HepG2 (cell line): Measurements from ENCODE around the gene OR1F1. TPM values are rescaled to one million over a fixed set of nuclear protein-coding genes. Genes with fewer than 3 reads are reported as not detected.

Experiments
- ATF7-NPFF ChIP-seq: sonication (generic); formaldehyde crosslinking; IDR thresholded peaks from 2 replicates; pipeline ENCODE4 v1.8.1; 2023; ENCODE audit warnings: mild to moderate bottlenecking, low read depth, missing genetic modification reagents, moderate library complexity
- CBX1 ChIP-seq: IDR thresholded peaks from one replicate; pipeline ENCODE4 v1.6.1; 2016; ENCODE audit warnings: antibody characterized with exemption, low read depth
- CHD4 ChIP-seq: fragments of 200-600 bp; sonication (generic); IDR thresholded peaks from 2 replicates; pipeline ENCODE4 v1.7.0; 2017; ENCODE audit warnings: mild to moderate bottlenecking, low read length, borderline replicate concordance
- CREB1 ChIP-seq, 2 experiments: fragments of 450-650 bp in 1 of 2; IDR thresholded peaks; 2 replicates each; pipeline ENCODE4 v1.6.1; 2016 to 2017; ENCODE audit warnings: control low read depth in 1 of 2, mild to moderate bottlenecking in 1 of 2, missing compliant biosample characterization in 1 of 2, missing genetic modification characterization in 1 of 2
- ELK4 ChIP-seq: sonication (generic); formaldehyde crosslinking; IDR thresholded peaks from 2 replicates; pipeline ENCODE4 v1.9.0; 2021; ENCODE audit warnings: missing genetic modification reagents, borderline replicate concordance
- NFRKB ChIP-seq: fragments of 450-650 bp; IDR thresholded peaks from 2 replicates; pipeline ENCODE4 v1.6.1; 2017
- NR2F1 ChIP-seq, 2 experiments: fragments of 450-650 bp in 1 of 2; formaldehyde crosslinking in 1 of 2; IDR thresholded peaks; 2 replicates each; pipeline versions ENCODE4 v1.5.0 to v1.6.1; 2016 to 2020; ENCODE audit warnings: mild to moderate bottlenecking in 1 of 2, missing compliant biosample characterization in 1 of 2, missing genetic modification reagents in 1 of 2, moderate library complexity in 1 of 2
- REL ChIP-seq: sonication (generic); formaldehyde crosslinking; conservative IDR thresholded peaks from 2 replicates; pipeline ENCODE4 v1.8.0; 2022; ENCODE audit warnings: mild to moderate bottlenecking, missing genetic modification reagents, moderate library complexity
- SP1 ChIP-seq, 2 experiments: fragments of 450-650 bp in 1 of 2; sonication (generic) in 1 of 2; formaldehyde crosslinking in 1 of 2; IDR thresholded peaks; 2 replicates each; pipeline versions ENCODE4 v1.4.0 to v1.6.1; 2016 to 2020; ENCODE audit warnings: missing genetic modification reagents in 1 of 2
- SP4 ChIP-seq: sonication (generic); formaldehyde crosslinking; IDR thresholded peaks from 2 replicates; pipeline ENCODE4 v1.8.1; 2023; ENCODE audit warnings: mild to moderate bottlenecking, missing genetic modification reagents
- TRIM24 ChIP-seq: sonication (generic); formaldehyde crosslinking; IDR thresholded peaks from 2 replicates; pipeline ENCODE4 v1.8.0; 2022; ENCODE audit warnings: mild to moderate bottlenecking, missing genetic modification reagents
- ZBTB14 ChIP-seq: sonication (generic); formaldehyde crosslinking; IDR thresholded peaks from 2 replicates; pipeline ENCODE4 v1.4.0; 2020; ENCODE audit warnings: missing genetic modification reagents
- ZBTB25 ChIP-seq: IDR thresholded peaks from 2 replicates; pipeline ENCODE4 v1.6.1; 2018; ENCODE audit warnings: missing genetic modification reagents
- ZBTB44 ChIP-seq: sonication (generic); formaldehyde crosslinking; IDR thresholded peaks from 2 replicates; pipeline ENCODE4 v1.4.0; 2020; ENCODE audit warnings: missing genetic modification reagents
- ZKSCAN1 ChIP-seq: fragments of 150-350 bp; IDR thresholded peaks from 2 replicates; pipeline ENCODE4 v1.6.1; 2014; ENCODE audit warnings: low read length
- ZNF280B ChIP-seq: sonication (generic); formaldehyde crosslinking; IDR thresholded peaks from 2 replicates; pipeline ENCODE4 v1.5.0; 2020; ENCODE audit warnings: missing genetic modification reagents, mild to moderate bottlenecking, borderline replicate concordance
- ZNF34 ChIP-seq: sonication (generic); formaldehyde crosslinking; IDR thresholded peaks from 2 replicates; pipeline ENCODE4 v1.4.0; 2020; ENCODE audit warnings: mild to moderate bottlenecking, missing genetic modification reagents, borderline replicate concordance
- ZNF709 ChIP-seq: sonication (generic); formaldehyde crosslinking; IDR thresholded peaks from 2 replicates; pipeline ENCODE4 v1.5.0; 2020; ENCODE audit warnings: mild to moderate bottlenecking, missing genetic modification reagents
- ZXDC ChIP-seq: sonication (generic); formaldehyde crosslinking; IDR thresholded peaks from 2 replicates; pipeline ENCODE4 v1.5.0; 2020; ENCODE audit warnings: mild to moderate bottlenecking, missing genetic modification reagents
- polyA plus RNA-seq, 8 experiments: library from polyadenylated mRNA; depleted of rRNA in 3 of 8; stranded (reverse) in 7 of 8; unstranded in 1 of 8; fragments of >200 nt; fragmentation: Illumina TruSeq in 4 of 8; extraction: Trizol in 4 of 8; gene quantifications; 2 replicates each; pipeline versions ENCODE4 v1.2.1 to v1.2.3, GENCODE V29; 2011 to 2016; ENCODE audit warnings: low read depth in 4 of 8, missing spikeins in 1 of 8, mixed read lengths in 1 of 8; ENCODE audit not compliant: insufficient read depth in 1 of 8
- total RNA-seq, 5 experiments: library from RNA; depleted of rRNA; stranded (reverse); fragments of >200 nt; fragmentation: Illumina TruSeq; extraction: Trizol; gene quantifications; 2 replicates each; pipeline ENCODE4 v1.2.3, GENCODE V29; 2016; ENCODE audit warnings: low read depth in 1 of 5

The OR1F1 gene
- total and polyA plus RNA-seq, 2 of the 13 experiments (the other 11 are each of a cell fraction or from before 2014, with no cell fraction given), result 0.90 TPM; not detected in 1

GRCh38 chr16:3157229-3158025, 30.6 kb upstream of the OR1F1 start (continued):
- no peak for TF ChIP-seq ZNF34 (CRISPR knock-in tag)
- TF ChIP-seq SP4 (CRISPR knock-in tag), result no peak
- TF ChIP-seq REL (CRISPR knock-in tag), result no peak
- peak; percentile 45; the same call in 1 of the 2 replicates for TF ChIP-seq ZNF280B (CRISPR knock-in tag)
- no peak for TF ChIP-seq CREB1 (IDR thresholded peaks at IDR 0.05)
- TF ChIP-seq CREB1 (CRISPR knock-in tag; IDR thresholded peaks at IDR 0.05), result 0 out of 2 replicates have a peak, but pooled peaks have one; percentile 2
- TF ChIP-seq CBX1, result no peak
- TF ChIP-seq ZXDC (CRISPR knock-in tag), result no peak
- TF ChIP-seq ATF7-NPFF, result no peak; the same call in 1 of the 2 replicates
- TF ChIP-seq ZBTB14, result no peak
- TF ChIP-seq SP1 (IDR thresholded peaks at IDR 0.05), result no peak
- TF ChIP-seq SP1 (CRISPR knock-in tag; IDR thresholded peaks at IDR 0.05), result no peak
- no peak for TF ChIP-seq NR2F1 (CRISPR knock-in tag; IDR thresholded peaks at IDR 0.05)
- no peak for TF ChIP-seq NFRKB
- no peak for TF ChIP-seq ZBTB44 (CRISPR knock-in tag)
- no peak for TF ChIP-seq TRIM24 (CRISPR knock-in tag)
- peak; percentile 72 for TF ChIP-seq ZBTB25 (CRISPR knock-in tag)
- TF ChIP-seq ELK4 (CRISPR knock-in tag), result no peak
- peak; percentile 53; the same call in 1 of the 2 replicates for TF ChIP-seq CHD4
- TF ChIP-seq ZKSCAN1, result 0 out of 2 replicates have a peak, but pooled peaks have one; percentile 34
- TF ChIP-seq ZNF709 (CRISPR knock-in tag), result no peak
